PFSK-1 (cell line): ENCODE measurements around the gene MXRA5.

Source experiments
- FOXP2 ChIP-seq: optimal IDR thresholded peaks from 2 replicates; pipeline ENCODE3; 2011; ENCODE audit warnings: borderline replicate concordance, control low read depth, inconsistent platforms; ENCODE audit not compliant: insufficient read depth; ENCODE audit errors: extremely low read length, extremely low read depth
- POLR2AphosphoS5 ChIP-seq: IDR thresholded peaks from 2 replicates; pipeline ENCODE4 v1.6.1; 2012; ENCODE audit warnings: low read depth, mild to moderate bottlenecking, control low read depth, low read length, moderate library complexity
- REST ChIP-seq, 2 experiments: IDR thresholded peaks; 2 replicates each; pipeline versions ENCODE4 v1.6.1 to v1.8.0; 2011 to 2012; ENCODE audit warnings: low read depth in 2 of 2, low read length in 2 of 2, control low read depth in 1 of 2, inconsistent platforms in 1 of 2, mild to moderate bottlenecking in 1 of 2, moderate library complexity in 1 of 2; ENCODE audit not compliant: insufficient read depth in 1 of 2
- SIN3A ChIP-seq: IDR thresholded peaks from 2 replicates; pipeline ENCODE4 v1.6.1; 2012; ENCODE audit warnings: mild to moderate bottlenecking, low read length, moderate library complexity, borderline replicate concordance; ENCODE audit not compliant: insufficient read depth
- TAF1 ChIP-seq: IDR thresholded peaks from 2 replicates; pipeline ENCODE4 v1.6.1; 2012; ENCODE audit warnings: low read length, control low read depth, borderline replicate concordance; ENCODE audit not compliant: insufficient read depth

Gene MXRA5

GRCh38 chrX:3345281-3346191 is 916 bp downstream of the MXRA5 start:
- TF ChIP-seq REST (IDR thresholded peaks at IDR 0.05; ENCODE audit: insufficient read depth in 1 of 2, low read depth in 2 of 2, low read length in 2 of 2): no peak
- TF ChIP-seq POLR2AphosphoS5: no peak
- no peak for TF ChIP-seq FOXP2
- TF ChIP-seq SIN3A: no peak
- no peak for TF ChIP-seq TAF1

- TF ChIP-seq REST (IDR thresholded peaks at IDR 0.05; ENCODE audit: insufficient read depth in 1 of 2, low read depth in 2 of 2, low read length in 2 of 2): peak in 1 of 2 experiments; percentile 79; a peak in 2 of 4 replicates
Measured at GRCh38 chrX:3343569-3343968, 2.9 kb downstream of the MXRA5 start.

GRCh38 chrX:3340016-3340415 is 6.4 kb downstream of the MXRA5 start:
- TF ChIP-seq FOXP2 (no peak), SIN3A (no peak), POLR2AphosphoS5 (no peak), TAF1 (no peak), REST (IDR thresholded peaks at IDR 0.05; ENCODE audit: insufficient read depth in 1 of 2, low read depth in 2 of 2, low read length in 2 of 2) (no peak)

DNA sequence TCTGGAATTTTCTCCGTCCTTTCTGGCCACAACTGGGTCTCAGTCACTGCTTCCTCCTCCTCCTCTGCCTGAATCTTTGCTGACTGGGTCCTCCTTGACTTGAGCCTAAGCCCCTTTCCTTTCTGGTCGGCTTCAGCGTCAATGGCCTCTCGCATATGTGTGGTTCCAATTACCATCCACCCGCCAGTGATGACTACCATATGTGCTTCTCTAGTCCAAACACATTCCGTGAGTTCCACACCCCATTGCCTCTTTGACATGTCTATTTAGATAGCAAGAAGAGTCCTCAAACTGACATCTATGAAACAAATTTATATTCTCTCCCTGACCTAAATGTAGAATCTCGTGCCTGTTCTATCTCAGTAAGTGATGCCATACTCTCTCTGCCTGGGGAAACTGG is 19.8 kb downstream of the MXRA5 start:
- no peak for TF ChIP-seq REST (IDR thresholded peaks at IDR 0.05; ENCODE audit: insufficient read depth in 1 of 2, low read depth in 2 of 2, low read length in 2 of 2)
- TF ChIP-seq SIN3A: no peak
- TF ChIP-seq FOXP2: no peak
- no peak for TF ChIP-seq POLR2AphosphoS5
- TF ChIP-seq TAF1: no peak
